ENCODE results near the gene CCL15.
A peak's percentile ranks its signal among the peaks of the same experiment; 100 is the strongest.

The CCL15 gene

DNA sequence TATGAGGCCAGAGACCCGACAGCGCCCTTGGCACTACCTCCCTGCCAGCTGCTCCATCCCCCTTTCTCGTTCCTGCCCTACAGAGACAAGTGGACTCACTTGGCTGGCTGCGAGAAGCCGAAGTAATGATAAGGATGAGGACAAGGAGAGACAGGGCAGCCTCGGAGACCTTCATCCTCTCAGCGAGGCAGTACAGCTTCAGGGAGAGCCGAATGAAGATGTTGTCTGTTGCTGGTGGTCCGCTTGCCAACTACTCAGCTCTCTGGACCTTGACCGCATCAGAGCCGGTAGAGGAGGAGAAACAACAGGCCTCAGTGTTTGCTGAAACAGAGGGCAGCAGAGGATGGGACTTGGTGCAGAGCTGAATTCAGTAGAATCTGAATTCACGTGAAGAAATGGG is 20.1 kb downstream of the CCL15 start, which contains the start of gene CCL16:
Gene CCL16, minus strand, starts transcription at position 252 of the 400 bp plus-strand sequence. Its CDS starts 77 bp downstream, at position 175.
- DNase-seq (ENCODE audit: insufficient read length, low spot score) (no peak), FAIRE-seq (no peak)
- no peak for TF ChIP-seq POLR2A (IDR thresholded peaks at IDR 0.05; ENCODE audit: low read depth, low read length)

DNA sequence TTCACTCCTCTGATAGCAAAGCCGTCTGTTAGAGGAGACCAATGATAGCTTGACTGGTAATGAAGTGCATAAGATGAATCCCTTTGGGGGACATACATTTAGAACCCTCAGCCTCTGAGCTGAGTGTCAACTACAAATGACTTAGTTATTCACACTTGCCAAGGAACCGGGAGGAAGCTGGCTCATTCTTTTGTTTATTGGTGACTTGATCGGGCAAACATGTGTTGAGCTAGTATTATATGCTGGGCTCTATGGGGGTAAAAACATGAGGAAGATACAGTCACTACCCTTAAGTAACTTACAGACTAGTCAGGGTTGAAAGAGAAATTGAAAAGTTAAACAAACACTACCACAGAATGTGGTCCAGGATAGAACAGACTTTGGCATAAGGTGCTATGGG is 23.0 kb downstream of the CCL15 start:
- no peak for TF ChIP-seq POLR2A (IDR thresholded peaks at IDR 0.05; ENCODE audit: low read depth, low read length)
- FAIRE-seq (no peak), DNase-seq (ENCODE audit: insufficient read length, low spot score) (no peak)

DNA sequence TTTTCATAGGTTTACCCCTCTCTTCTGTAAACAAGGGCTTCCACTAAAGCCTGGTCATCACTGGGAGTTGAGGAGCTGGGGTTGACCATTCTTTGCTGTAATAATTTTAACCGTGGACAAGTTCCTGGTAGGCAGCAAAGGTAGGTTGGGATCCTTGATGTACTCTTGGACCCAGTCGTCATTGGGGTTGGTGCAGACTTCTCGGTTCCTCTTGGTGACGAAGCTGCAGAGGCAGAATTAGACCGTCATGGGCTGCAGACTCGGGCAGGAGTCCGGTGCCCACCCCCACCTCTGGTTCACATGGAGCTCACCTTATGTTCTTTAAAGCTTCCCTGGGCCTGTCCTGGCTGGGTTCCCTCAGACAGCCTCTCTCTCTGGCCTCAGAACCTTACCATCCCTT is 23.8 kb downstream of the CCL15 start:
- no peak for DNase-seq (ENCODE audit: insufficient read length, low spot score)
- TF ChIP-seq POLR2A (IDR thresholded peaks at IDR 0.05; ENCODE audit: low read depth, low read length): no peak
- FAIRE-seq: no peak

DNA sequence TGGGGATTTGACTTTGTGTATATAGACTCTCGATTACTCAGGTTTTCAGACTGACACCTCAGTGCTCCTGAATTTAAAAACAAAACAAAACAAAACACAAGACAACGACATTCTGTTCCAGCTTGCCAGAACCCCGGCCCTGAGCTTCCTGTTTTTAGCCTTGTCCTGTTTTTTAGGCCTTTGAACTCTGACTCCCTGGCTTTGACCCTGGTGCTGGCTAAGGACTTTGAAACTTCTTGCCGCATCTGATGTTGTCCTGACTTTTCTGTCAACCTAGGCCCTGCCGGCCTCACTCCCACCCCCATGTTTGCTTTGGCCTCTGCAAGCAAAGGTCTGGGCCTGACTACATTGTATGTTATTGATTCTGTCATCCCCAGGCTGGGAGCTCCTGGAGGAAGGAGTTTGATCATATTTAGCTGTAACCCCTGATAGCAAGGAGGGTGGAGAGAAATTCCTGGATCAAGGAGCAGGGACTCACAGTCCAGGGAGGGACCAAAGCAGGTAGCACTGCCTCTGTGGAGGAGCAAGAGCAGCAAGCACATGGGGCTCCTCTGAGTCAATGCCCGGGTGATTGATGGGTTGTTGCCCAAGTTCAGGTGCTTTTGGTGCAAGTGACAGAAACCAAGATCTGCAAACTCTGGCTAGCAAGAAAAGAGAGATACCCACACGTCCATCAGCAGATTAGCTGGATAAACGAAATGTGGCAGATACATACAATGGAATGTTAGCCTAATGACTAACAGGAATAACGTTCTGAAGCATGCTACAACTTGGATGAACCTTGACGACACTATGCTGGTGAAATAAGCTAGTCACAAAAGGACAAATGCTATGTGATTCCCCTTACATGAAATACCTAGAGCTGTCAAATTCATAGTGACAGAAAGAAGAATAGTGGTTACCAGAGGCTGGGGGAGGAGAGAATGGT is 27.8 kb downstream of the CCL15 start:
- DNase-seq (ENCODE audit: insufficient read length, low spot score) (no peak), FAIRE-seq (no peak)
- TF ChIP-seq POLR2A (IDR thresholded peaks at IDR 0.05; ENCODE audit: low read depth, low read length): no peak

DNA sequence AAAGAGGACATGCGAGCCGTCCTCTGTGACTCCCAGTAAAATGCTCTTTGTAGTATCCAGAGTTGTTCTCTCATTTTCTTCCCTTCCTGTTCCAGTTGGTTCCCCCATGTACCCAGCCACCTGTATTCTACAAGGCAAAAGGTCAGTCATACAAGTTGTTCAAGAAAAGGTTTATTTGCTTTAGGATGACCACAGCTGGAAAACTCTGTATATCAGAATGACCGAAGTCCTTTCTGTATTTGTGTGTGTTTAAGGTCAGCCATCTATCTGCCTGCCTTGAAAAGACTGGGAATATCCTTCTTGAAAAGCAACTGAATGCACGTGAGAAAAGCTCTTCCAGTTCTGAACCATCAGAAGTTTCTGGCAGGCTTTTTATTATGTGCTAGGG is 28.4 kb downstream of the CCL15 start:
- FAIRE-seq: no peak
- DNase-seq (ENCODE audit: insufficient read length, low spot score): no peak
- TF ChIP-seq POLR2A (IDR thresholded peaks at IDR 0.05; ENCODE audit: low read depth, low read length): no peak

DNA sequence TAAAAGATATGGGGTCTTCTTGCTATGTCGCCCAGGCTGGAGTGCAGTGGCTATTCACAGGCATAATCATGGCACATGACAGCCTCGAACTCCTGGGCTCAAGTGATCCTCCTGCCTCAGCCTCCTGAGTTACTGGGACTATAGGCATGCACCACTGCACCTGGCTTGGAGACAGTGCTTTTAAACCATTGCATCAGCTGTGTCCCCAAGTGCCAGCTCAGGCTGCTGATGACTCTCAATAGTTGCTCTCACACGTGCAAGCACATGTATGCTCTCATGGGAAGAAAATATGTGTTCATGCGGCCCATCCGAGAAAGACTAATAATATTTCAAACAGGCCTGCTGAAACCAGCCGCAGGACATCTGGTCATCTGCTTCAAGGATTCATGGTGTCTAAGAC is 28.8 kb downstream of the CCL15 start:
- DNase-seq (ENCODE audit: insufficient read length, low spot score) (no peak), FAIRE-seq (no peak)

DNA sequence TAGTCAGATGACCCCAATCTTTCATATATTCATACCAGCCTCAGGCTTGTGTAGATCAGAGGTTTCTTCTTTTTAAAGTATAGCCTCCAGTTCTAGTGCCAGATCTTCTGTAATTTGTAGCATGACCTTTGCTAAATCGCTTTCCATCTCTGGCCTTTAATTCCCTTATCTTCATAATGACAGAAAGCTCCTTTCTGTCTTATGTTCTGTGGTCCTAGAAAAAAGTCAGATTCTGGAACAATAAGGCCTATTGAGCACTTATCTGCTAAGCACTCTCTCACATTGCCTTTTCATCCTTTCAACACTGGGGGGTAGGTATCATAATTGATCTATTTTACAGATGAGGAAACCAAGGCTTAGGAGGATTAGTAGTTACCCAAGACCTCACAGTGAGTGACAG is 29.3 kb downstream of the CCL15 start:
- FAIRE-seq: no peak
- DNase-seq (ENCODE audit: insufficient read length, low spot score): no peak
- no peak for TF ChIP-seq POLR2A (IDR thresholded peaks at IDR 0.05; ENCODE audit: low read depth, low read length)

More for the DNA sequence above, 28.8 kb downstream of the CCL15 start:
- no peak for TF ChIP-seq POLR2A (IDR thresholded peaks at IDR 0.05; ENCODE audit: low read depth, low read length)

DNA sequence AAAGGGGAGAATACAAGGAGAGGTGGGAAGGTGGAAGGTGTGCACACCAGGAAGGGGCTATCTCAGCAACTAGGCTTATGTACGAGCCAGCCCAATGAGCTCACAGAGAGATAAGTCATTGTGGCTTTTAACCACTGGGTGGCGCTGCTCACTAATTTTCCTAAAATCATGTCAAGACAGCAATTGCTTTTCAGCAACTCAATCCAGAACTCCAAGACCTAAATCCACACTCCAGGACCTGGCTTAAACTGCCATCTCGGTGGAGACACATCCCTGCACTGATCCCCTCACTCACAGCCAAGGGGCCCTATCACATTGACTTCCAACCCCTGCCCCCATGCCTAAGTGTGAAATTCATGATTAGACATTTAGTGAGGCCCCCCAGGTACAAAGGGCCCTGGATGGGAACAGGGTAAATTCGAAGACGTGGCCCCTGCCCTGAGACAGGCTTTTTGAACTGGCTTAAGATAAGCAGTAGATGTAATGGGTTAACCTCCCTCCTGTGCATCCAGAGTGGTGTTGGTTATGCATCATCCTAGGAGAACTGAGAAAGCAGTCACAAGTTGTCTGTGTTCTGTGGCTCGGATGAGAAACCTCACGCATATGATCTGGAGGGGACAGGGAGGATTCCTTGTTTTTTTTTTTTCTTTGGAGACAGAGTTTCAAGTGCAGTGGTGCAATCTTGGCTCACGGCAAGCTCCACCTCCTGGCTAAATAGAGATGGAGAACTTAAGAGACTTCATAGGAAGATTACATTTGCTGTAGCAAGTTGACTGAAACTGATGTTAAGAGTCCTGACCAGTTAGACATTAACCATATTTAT is 31.6 kb downstream of the CCL15 start:
- FAIRE-seq: no peak
- DNase-seq (ENCODE audit: insufficient read length, low spot score): peak; percentile 46
- no peak for TF ChIP-seq POLR2A (IDR thresholded peaks at IDR 0.05; ENCODE audit: low read depth, low read length)

DNA sequence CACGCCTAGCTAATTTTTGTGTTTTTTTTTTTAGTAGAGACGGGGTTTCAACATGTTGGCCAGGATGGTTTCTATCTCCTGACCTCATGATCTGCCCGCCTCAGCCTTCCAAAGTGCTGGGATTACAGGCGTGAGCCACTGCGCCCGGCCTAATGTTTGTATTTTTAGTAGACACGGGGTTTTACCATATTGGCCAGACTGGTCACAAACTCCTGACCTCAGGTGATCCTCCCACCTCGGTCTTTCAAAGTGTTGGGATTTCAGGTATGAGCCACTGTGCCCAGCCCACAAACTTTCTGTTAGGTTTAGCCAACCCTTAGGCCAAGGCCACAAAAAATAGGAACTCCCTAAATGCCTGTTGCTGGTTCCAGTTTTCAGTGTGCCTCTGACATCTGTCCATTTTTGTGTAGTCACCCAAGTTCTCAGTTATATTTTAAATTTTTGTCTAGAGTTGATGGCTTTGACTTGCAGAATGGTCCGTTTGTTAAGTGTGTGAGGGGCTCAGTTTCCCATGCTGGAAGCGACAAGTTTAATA is 32.8 kb downstream of the CCL15 start:
- FAIRE-seq (no peak), DNase-seq (ENCODE audit: insufficient read length, low spot score) (no peak)
- TF ChIP-seq POLR2A (IDR thresholded peaks at IDR 0.05; ENCODE audit: low read depth, low read length): no peak

DNA sequence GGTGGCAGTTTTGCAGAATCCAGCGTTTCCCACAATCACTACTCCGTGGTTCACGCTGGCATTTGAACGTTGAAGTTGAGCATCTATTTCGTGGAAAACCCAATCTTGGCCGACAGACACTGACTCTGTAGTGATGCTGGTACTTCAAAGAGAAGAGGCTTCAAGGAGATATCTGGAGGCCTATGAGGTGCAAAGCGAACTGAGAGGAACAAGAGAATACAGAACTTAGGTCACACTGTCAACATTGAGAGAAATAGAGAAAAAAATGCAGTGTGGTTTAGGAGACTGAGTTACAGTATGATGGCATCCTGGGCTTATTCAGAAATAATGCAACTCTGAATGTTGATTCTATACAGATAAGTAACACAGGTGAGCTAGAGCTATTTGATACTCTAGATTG is 36.1 kb downstream of the CCL15 start:
- FAIRE-seq: no peak
- no peak for TF ChIP-seq POLR2A (IDR thresholded peaks at IDR 0.05; ENCODE audit: low read depth, low read length)
- DNase-seq (ENCODE audit: insufficient read length, low spot score): no peak

DNA sequence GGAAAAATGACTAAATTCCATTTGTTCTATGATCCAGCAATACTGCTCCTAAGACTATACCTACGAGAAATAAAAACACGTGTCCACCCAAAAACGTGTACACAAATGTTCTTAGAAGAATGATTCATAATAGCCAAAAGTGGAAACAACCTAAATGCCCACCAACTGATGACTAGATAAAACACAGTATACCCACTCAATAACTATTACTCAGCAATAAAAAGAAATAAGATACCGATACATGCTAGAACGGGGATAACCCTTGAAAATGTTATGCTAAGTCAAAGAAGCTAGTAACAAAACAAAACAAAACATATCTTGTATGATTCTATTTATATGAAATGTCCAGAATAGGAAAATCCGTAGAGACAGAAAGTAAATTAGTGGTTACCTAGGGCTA is 37.7 kb downstream of the CCL15 start:
- FAIRE-seq (no peak), DNase-seq (ENCODE audit: insufficient read length, low spot score) (no peak)
- no peak for TF ChIP-seq POLR2A (IDR thresholded peaks at IDR 0.05; ENCODE audit: low read depth, low read length)

DNA sequence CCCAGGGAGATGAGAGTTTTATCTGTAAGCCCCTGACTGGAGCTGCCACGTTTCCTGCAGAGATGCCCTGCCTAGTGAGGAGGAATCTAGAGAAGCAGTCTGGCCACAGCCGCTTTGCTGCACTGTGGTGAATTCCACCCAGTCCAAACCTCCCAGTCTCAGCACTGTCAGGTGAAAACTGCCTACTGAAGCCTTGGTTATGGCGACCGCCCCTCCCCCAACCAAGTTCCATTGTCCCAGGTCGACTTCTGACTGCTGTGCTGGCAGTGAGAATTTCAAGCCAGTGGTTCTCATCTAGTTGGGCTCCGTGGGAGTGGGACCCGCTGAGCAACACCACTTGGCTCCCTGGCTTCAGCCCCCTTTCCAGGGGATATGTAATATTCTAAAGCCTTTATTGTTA is 47.6 kb downstream of the CCL15 start:
- DNase-seq (ENCODE audit: insufficient read length, low spot score) (no peak), FAIRE-seq (no peak)
- no peak for TF ChIP-seq POLR2A (IDR thresholded peaks at IDR 0.05; ENCODE audit: low read depth, low read length)

DNA sequence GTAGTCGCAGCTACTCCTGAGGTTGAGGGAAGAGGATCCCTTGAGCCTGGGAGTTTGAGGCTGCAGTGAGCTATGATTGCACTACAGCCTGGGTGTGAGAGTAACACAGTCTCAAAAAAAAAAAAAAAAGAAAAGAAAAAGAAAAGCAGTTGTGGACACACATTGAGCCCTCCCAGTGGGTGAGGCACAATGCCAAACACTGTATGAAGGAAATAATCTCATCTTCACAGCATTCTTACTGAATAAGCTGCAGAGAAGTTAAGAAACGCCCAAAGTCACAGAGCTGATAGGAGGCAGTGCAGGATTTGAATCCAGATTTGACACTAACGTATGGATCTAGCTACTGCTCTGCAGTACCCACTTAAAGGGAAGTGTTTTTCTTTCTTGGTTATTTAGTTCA is 52.0 kb downstream of the CCL15 start:
- TF ChIP-seq POLR2A (IDR thresholded peaks at IDR 0.05; ENCODE audit: low read depth, low read length): no peak
- DNase-seq (ENCODE audit: insufficient read length, low spot score): no peak
- no peak for FAIRE-seq

DNA sequence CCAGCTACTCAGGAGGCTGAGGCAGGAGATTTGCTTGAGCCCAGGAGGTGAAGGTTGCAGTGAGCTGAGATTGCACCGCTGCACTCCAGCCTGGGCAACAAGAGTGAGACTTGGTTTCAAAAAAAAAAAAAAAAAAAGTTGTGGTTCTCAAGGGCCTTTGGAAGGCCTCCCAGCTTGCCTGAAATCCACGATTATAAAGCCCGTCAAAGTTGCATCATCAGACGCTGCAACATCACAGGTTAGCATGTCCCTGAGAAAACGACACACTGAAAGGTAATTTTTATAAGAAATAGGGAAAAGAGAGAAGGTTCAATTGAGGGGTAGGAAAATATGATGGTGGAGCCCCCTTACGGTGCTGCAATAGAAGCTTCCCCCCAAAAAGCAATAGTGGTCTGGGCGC is 53.3 kb downstream of the CCL15 start:
- FAIRE-seq (no peak), DNase-seq (ENCODE audit: insufficient read length, low spot score) (no peak)
- TF ChIP-seq POLR2A (IDR thresholded peaks at IDR 0.05; ENCODE audit: low read depth, low read length): no peak
